ENCODE measurements around the gene CENPT.

GRCh38 chr16:67837811-67838210 lies 9.7 kb downstream of the CENPT start:
- no peak for TF ChIP-seq CTCF (IDR thresholded peaks at IDR 0.05)
- TF ChIP-seq ZFX (IDR thresholded peaks at IDR 0.05; ENCODE audit: borderline replicate concordance), result no peak
